Keratinocyte (primary cell): ENCODE data around the gene HTR3E.

Experiments
- CTCF ChIP-seq, 3 experiments: IDR thresholded peaks in 1 of 3; conservative IDR thresholded peaks in 1 of 3; optimal IDR thresholded peaks in 1 of 3; 2 replicates in 2 of 3; 3 replicates in 1 of 3; pipeline versions ENCODE3 to v1.5.1; 2011; ENCODE audit warnings: low read length in 3 of 3, mild to moderate bottlenecking in 3 of 3, moderate library complexity in 2 of 3, control low read depth in 1 of 3, inconsistent platforms in 1 of 3; ENCODE audit not compliant: insufficient read depth in 2 of 3; ENCODE audit errors: extremely low read depth in 1 of 3
- EZH2 ChIP-seq: IDR thresholded peaks from one replicate; pipeline ENCODE4 v1.6.1; 2012; ENCODE audit warnings: inconsistent platforms, mild to moderate bottlenecking, low read length, moderate library complexity

GRCh38 chr3:184068344-184068743 lies 28.5 kb upstream of the HTR3E start:
- TF ChIP-seq CTCF (optimal IDR thresholded peaks at IDR 0.05 in 1 of 3, IDR thresholded peaks at IDR 0.05 in 1 of 3, conservative IDR thresholded peaks at IDR 0.05 in 1 of 3; ENCODE audit: extremely low read depth in 1 of 3, insufficient read depth in 2 of 3, low read length in 3 of 3), result no peak
- no peak for TF ChIP-seq EZH2
